ENCODE measurements around the gene PMEL.

- no peak for TF ChIP-seq CTCF (IDR thresholded peaks at IDR 0.05; ENCODE audit: low read depth, low read length, missing input control)
- TF ChIP-seq TAF1 (conservative IDR thresholded peaks at IDR 0.05): no peak
- no peak for TF ChIP-seq REST (IDR thresholded peaks at IDR 0.05)
- TF ChIP-seq YY1 (IDR thresholded peaks at IDR 0.05): no peak
- no peak for TF ChIP-seq EGR1 (IDR thresholded peaks at IDR 0.05; ENCODE audit: low read depth in 2 of 2)
- TF ChIP-seq GABPA (IDR thresholded peaks at IDR 0.05 in 1 of 2, conservative IDR thresholded peaks at IDR 0.05 in 1 of 2): no peak
- no peak for TF ChIP-seq HNF4G (IDR thresholded peaks at IDR 0.05)
- no peak for TF ChIP-seq FOXA2 (IDR thresholded peaks at IDR 0.05)
- TF ChIP-seq, protein P1, sequence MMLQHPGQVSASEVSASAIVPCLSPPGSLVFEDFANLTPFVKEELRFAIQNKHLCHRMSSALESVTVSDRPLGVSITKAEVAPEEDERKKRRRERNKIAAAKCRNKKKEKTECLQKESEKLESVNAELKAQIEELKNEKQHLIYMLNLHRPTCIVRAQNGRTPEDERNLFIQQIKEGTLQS (IDR thresholded peaks at IDR 0.05): no peak
- TF ChIP-seq SP1 (IDR thresholded peaks at IDR 0.05): no peak
- TF ChIP-seq JUND (IDR thresholded peaks at IDR 0.05): no peak
- TF ChIP-seq RXRA (IDR thresholded peaks at IDR 0.05): no peak
- TF ChIP-seq MAX (IDR thresholded peaks at IDR 0.05): no peak
- no peak for TF ChIP-seq RAD21 (IDR thresholded peaks at IDR 0.05)
Observed at GRCh38 chr12:55978393-55978792, 12.6 kb upstream of the PMEL start.

Measured in liver (tissue), 3 donors.